Kidney epithelial cell (primary cell): Measurements from ENCODE around the gene OR56B1. TPM values are rescaled to one million over a fixed set of nuclear protein-coding genes. Genes with fewer than 3 reads are reported as not detected.

Source experiments
- DNase-seq: peaks from one replicate; pipeline ENCODE4 v3.0.0-alpha.2; 2010; ENCODE audit warnings: low read depth
- H3K27me3 ChIP-seq: 2 replicates; pipeline ENCODE4 v1.6.0; 2011; ENCODE audit warnings: low read length; ENCODE audit not compliant: control insufficient read depth, insufficient read depth
- H3K36me3 ChIP-seq: 2 replicates; pipeline ENCODE4 v1.5.1; 2011; ENCODE audit warnings: low read length; ENCODE audit not compliant: control insufficient read depth, insufficient read depth
- H3K4me3 ChIP-seq: 2 replicates; pipeline ENCODE4 v1.5.1; 2011; ENCODE audit warnings: low read depth, mild to moderate bottlenecking, control low read depth, low read length
- total RNA-seq: library from RNA; depleted of rRNA; stranded (reverse); fragments of >200 nt; gene quantifications from 2 replicates; pipeline ENCODE4 v1.2.3, GENCODE V29; 2015
- TF ChIP-seq, protein P1 (sequence below): IDR thresholded peaks from 2 replicates; pipeline ENCODE4 v1.5.1; 2011; ENCODE audit warnings: mild to moderate bottlenecking, moderate library complexity, low read length, control low read depth, inconsistent platforms; ENCODE audit not compliant: insufficient read depth, poor library complexity, severe bottlenecking

Gene OR56B1
- total RNA-seq, 1 donor from 2014 or later: not detected

DNA sequence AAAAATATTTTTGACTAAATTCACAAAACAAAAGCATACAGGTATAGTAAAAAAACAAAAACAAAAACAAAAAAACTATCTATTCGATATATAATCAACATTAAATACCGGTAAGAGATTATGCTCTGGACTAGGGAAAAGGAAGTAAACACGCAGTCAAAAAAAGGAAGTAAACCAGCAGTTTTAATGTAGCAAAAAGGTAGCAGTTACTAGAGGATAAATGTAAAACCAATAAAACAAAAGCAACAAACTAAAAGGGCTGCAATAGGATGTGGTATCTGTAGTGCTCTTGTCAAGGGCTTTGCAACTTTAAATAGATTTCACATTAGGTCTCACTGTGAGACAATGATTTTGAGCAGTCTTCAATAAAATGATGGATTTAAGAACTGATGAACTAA lies 44.3 kb upstream of the OR56B1 start:
- Histone ChIP-seq H3K27me3 (no peaks in the 10 kb centered on the region), H3K4me3 (no peak overlapping the region), H3K36me3 (no peaks in the 10 kb centered on the region)
- no peak for DNase-seq
- TF ChIP-seq, protein P1, sequence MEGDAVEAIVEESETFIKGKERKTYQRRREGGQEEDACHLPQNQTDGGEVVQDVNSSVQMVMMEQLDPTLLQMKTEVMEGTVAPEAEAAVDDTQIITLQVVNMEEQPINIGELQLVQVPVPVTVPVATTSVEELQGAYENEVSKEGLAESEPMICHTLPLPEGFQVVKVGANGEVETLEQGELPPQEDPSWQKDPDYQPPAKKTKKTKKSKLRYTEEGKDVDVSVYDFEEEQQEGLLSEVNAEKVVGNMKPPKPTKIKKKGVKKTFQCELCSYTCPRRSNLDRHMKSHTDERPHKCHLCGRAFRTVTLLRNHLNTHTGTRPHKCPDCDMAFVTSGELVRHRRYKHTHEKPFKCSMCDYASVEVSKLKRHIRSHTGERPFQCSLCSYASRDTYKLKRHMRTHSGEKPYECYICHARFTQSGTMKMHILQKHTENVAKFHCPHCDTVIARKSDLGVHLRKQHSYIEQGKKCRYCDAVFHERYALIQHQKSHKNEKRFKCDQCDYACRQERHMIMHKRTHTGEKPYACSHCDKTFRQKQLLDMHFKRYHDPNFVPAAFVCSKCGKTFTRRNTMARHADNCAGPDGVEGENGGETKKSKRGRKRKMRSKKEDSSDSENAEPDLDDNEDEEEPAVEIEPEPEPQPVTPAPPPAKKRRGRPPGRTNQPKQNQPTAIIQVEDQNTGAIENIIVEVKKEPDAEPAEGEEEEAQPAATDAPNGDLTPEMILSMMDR: no peak

DNA sequence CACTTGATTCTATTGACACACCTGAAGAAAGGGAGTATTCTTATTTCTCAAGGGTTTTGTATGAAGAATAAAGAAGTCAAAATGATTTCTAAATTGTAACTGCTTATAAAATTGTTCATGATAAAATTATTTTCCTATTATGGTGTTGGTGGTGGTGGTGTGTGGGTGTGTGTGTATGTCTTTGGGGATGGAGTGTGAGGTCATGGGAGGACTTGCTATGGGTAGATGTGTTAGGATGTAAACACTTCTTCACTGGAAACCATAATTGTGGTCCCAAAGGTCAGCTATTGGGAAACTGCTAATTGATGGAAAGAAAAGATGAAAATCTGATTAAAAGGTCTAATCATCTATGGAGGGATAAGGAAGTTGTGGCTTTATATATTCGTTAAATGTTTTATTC lies 41.6 kb upstream of the OR56B1 start:
- Histone ChIP-seq H3K27me3 (no peaks in the 10 kb centered on the region), H3K4me3 (no peak overlapping the region), H3K36me3 (no peaks in the 10 kb centered on the region)
- TF ChIP-seq, protein P1: no peak
- no peak for DNase-seq

DNA sequence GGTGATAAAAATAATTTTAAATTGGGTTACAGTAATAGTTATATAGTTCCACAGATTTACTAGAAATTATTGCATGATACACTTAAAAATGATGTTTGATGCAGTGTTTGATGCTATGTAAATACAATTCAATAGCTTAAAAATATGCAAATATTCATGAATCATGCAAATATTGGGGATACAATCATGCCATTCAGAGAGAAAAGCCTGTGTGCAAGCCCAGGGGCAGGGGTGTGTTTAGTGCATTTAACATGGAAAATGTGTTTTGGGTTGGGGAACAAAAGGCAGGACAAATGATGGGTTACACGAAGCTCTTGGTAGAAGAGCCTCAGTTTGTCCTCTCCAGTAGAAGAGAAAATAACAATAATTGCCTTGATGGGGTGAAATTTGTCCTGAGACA lies 40.7 kb upstream of the OR56B1 start:
- H3K36me3 ChIP-seq: no peaks in the 10 kb centered on the region
- DNase-seq: no peak
- TF ChIP-seq, protein P1: no peak
- H3K27me3 ChIP-seq: no peaks in the 10 kb centered on the region
- H3K4me3 ChIP-seq: no peak overlapping the region

DNA sequence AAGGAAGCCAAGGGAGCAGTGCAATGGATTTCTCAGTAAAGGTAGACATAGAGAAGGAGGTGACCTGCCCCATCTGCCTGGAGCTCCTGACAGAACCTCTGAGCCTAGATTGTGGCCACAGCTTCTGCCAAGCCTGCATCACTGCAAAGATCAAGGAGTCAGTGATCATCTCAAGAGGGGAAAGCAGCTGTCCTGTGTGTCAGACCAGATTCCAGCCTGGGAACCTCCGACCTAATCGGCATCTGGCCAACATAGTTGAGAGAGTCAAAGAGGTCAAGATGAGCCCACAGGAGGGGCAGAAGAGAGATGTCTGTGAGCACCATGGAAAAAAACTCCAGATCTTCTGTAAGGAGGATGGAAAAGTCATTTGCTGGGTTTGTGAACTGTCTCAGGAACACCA lies 40.0 kb upstream of the OR56B1 start:
- Histone ChIP-seq H3K36me3 (no peaks in the 10 kb centered on the region), H3K4me3 (no peak overlapping the region), H3K27me3 (no peaks in the 10 kb centered on the region)
- TF ChIP-seq, protein P1: no peak
- no peak for DNase-seq

DNA sequence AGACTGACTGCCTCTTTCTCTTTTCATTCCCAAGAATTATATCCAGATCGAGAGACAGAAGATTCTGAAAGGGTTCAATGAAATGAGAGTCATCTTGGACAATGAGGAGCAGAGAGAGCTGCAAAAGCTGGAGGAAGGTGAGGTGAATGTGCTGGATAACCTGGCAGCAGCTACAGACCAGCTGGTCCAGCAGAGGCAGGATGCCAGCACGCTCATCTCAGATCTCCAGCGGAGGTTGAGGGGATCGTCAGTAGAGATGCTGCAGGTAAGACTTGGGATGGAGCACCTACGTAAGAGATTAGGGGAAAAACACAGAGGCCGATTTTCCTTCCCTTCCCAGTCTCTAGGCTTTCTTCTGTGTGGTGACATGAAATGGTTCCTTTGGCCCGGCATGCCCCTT lies 38.0 kb upstream of the OR56B1 start:
- no peaks in the 10 kb centered on the region for H3K36me3 ChIP-seq
- no peak for DNase-seq
- H3K27me3 ChIP-seq: no peaks in the 10 kb centered on the region
- TF ChIP-seq, protein P1: no peak
- H3K4me3 ChIP-seq: no peak overlapping the region

DNA sequence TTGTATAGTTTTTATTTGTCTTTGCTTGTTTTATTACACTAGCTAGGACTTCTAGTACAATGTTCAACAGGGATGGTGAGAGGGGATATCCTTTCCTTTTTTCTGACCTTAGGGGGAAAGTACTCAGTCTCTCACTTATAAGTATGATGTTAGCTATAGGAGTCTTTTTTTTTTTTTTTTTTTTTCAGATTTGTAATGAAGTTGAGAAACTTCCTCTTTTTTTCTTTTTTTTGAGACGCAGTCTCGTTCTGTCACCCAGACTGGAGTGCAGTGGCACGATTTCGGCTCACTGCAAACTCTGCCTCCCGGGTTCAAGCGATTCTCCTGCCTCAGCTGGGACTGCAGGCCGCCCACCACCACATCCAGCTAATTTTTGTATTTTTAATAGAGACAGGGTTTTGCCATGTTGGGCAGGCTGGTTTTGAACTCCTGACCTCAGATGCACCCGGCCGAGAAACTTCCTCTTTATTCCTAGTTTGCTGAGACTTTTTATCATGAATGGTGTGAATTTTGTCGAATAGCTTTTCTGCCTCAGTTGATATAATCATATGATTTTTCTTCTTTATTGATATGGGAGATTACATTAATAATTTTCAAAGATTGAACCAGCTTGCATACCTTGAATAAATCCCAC lies 35.7 kb upstream of the OR56B1 start:
- TF ChIP-seq, protein P1: no peak
- H3K4me3 ChIP-seq: no peak overlapping the region
- no peak for DNase-seq
- no peaks in the 10 kb centered on the region for H3K36me3 ChIP-seq
- H3K27me3 ChIP-seq: no peaks in the 10 kb centered on the region
